ENCODE measurements around the gene COMMD4. TPM values are rescaled to one million over a fixed set of nuclear protein-coding genes. Genes with fewer than 3 reads are reported as not detected.
"Not testable (repeated sequence)": the region's sequence is repeated elsewhere in the genome, so short reads cannot be mapped to it uniquely, and the experiment has no call there.

The COMMD4 gene
- total and polyA plus RNA-seq, 5 donors from 2014 or later = 30.3 to 68.1 (median 47.5) TPM

- H3K36me3 Mint-ChIP-seq = no peaks in the 10 kb centered on the region
- Histone ChIP-seq H3K4me1 (ENCODE audit: control insufficient read depth, insufficient read depth, low read length, poor library complexity, severe bottlenecking) (no peaks in the 10 kb centered on the region), H3K9me3 (ENCODE audit: control insufficient read depth in 2 of 2, low read length in 2 of 2) (no peaks in the 10 kb centered on the region), H3K4me3 (ENCODE audit: low read depth, low read length) (no peak overlapping the region), H3K27me3 (ENCODE audit: control insufficient read depth, insufficient read depth, low read length) (peaks cover 24% of the 10 kb centered on the region), H3K27ac (ENCODE audit: insufficient read depth, low read length, poor library complexity, severe bottlenecking) (no peak overlapping the region), H3K36me3 (ENCODE audit: control insufficient read depth, insufficient read depth, low read length) (no peaks in the 10 kb centered on the region)
- peaks cover 0 to 2% (median 0%) of the 10 kb centered on the region in 4 donors for H3K4me1 Mint-ChIP-seq
- H3K27me3 Mint-ChIP-seq = peaks cover 51% of the 10 kb centered on the region
- no peak overlapping the region for H3K27ac Mint-ChIP-seq
- ATAC-seq (ENCODE audit: low read depth in 2 of 2) (no peak), DNase-seq (peak in 1 of 3 donors; percentile 24)
- peaks cover 0 to 2% (median 0%) of the 10 kb centered on the region in 7 donors for H3K9me3 Mint-ChIP-seq
- no peak overlapping the region for H3K4me3 Mint-ChIP-seq
Observed at GRCh38 chr15:75307778-75308390, 28.0 kb upstream of the COMMD4 start.

DNA sequence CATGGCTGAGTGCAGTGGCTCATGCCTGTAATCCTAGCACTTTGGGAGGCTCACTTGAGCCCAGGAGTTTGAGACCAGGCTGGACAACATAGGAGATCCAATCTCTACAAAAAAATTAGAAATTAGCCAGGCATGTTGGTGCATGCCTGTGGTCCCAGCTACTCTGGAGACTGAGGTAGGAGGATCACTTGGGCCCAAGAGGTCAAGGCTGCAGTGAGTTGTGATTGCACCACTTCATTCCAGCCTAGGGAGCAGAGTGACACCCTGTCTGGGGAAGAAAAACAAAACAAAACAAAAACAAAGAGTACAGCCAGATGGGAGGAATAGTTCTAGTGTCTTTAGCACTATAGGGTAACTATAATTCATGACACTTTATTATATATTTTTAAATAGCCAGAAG is 26.2 kb upstream of the COMMD4 start:
- H3K4me1 Mint-ChIP-seq = peaks cover 0 to 2% (median 0%) of the 10 kb centered on the region in 4 donors
- H3K36me3 ChIP-seq (ENCODE audit: control insufficient read depth, insufficient read depth, low read length) = no peaks in the 10 kb centered on the region
- no peak overlapping the region for H3K4me3 Mint-ChIP-seq
- H3K9me3 ChIP-seq (ENCODE audit: control insufficient read depth in 2 of 2, low read length in 2 of 2) = no peaks in the 10 kb centered on the region
- no peaks in the 10 kb centered on the region for H3K4me1 ChIP-seq (ENCODE audit: control insufficient read depth, insufficient read depth, low read length, poor library complexity, severe bottlenecking)
- H3K27me3 ChIP-seq (ENCODE audit: control insufficient read depth, insufficient read depth, low read length) = peaks cover 21% of the 10 kb centered on the region
- peaks cover 45% of the 10 kb centered on the region for H3K27me3 Mint-ChIP-seq
- H3K36me3 Mint-ChIP-seq = no peaks in the 10 kb centered on the region
- H3K9me3 Mint-ChIP-seq = peaks cover 0 to 2% (median 0%) of the 10 kb centered on the region in 7 donors
- H3K4me3 ChIP-seq (ENCODE audit: low read depth, low read length) = no peak overlapping the region
- no peak overlapping the region for H3K27ac Mint-ChIP-seq
- no peak for ATAC-seq (ENCODE audit: low read depth in 2 of 2)
- no peak for DNase-seq
- no peak overlapping the region for H3K27ac ChIP-seq (ENCODE audit: insufficient read depth, low read length, poor library complexity, severe bottlenecking)

GRCh38 chr15:75312548-75312947 is 23.3 kb upstream of the COMMD4 start:
- H3K4me1 Mint-ChIP-seq; H3K27ac ChIP-seq (ENCODE audit: insufficient read depth, low read length, poor library complexity, severe bottlenecking); H3K4me1 ChIP-seq (ENCODE audit: control insufficient read depth, insufficient read depth, low read length, poor library complexity, severe bottlenecking); H3K9me3 ChIP-seq (ENCODE audit: control insufficient read depth in 2 of 2, low read length in 2 of 2); DNase-seq; ATAC-seq (ENCODE audit: low read depth in 2 of 2); H3K4me3 ChIP-seq (ENCODE audit: low read depth, low read length); H3K4me3 Mint-ChIP-seq; H3K36me3 ChIP-seq (ENCODE audit: control insufficient read depth, insufficient read depth, low read length); H3K9me3 Mint-ChIP-seq; H3K36me3 Mint-ChIP-seq; H3K27me3 ChIP-seq (ENCODE audit: control insufficient read depth, insufficient read depth, low read length); H3K27ac Mint-ChIP-seq: not testable (repeated sequence)
- H3K27me3 Mint-ChIP-seq = peaks cover 30% of the 10 kb centered on the region

DNA sequence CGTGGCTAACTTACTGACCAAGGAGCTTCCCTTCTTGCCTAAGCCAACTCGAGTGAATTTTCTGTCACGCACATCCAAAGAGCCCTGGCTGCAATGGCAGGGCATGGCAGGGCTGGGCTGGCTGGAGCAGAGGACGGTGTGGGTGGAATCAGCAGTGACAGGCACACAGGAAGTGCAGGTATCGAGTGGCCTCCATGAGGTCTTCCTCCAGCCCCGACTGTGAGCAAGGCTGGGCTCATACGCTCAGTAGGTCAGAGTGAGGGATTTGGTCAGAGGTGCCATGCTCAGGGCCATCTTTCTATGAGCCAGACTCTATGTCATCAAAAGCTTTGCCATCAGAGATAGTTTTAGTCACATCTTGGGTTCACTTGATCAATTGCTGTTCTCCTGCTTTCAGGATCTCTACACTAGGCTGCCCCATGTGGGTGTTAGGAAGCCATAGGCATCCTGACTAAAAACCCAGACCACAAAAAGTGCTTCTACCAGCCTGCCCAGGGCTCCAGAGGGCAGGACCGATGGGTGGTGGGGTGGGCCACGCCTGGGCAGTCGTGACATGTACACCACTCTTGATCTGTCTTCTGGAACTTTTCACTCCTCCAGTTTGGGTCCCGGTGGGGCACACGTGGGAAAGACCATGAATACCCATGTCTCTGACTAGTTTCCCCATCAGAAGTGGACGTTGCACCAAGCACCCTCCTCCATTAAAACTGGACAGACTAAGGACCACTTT is 22.6 kb upstream of the COMMD4 start:
- ATAC-seq (ENCODE audit: low read depth in 2 of 2) = no peak
- H3K4me1 ChIP-seq (ENCODE audit: control insufficient read depth, insufficient read depth, low read length, poor library complexity, severe bottlenecking) = no peaks in the 10 kb centered on the region
- Mint-ChIP-seq H3K27me3 (peaks cover 23% of the 10 kb centered on the region), H3K4me1 (no peaks in the 10 kb centered on the region), H3K4me3 (no peak overlapping the region), H3K9me3 (peaks cover 0 to under 1% (median 0%) of the 10 kb centered on the region in 7 donors), H3K27ac (no peak overlapping the region), H3K36me3 (no peaks in the 10 kb centered on the region)
- H3K9me3 ChIP-seq (ENCODE audit: control insufficient read depth in 2 of 2, low read length in 2 of 2) = no peaks in the 10 kb centered on the region
- H3K27ac ChIP-seq (ENCODE audit: insufficient read depth, low read length, poor library complexity, severe bottlenecking) = no peak overlapping the region
- no peak overlapping the region for H3K4me3 ChIP-seq (ENCODE audit: low read depth, low read length)
- no peak for DNase-seq
- no peaks in the 10 kb centered on the region for H3K36me3 ChIP-seq (ENCODE audit: control insufficient read depth, insufficient read depth, low read length)
- peaks cover 2% of the 10 kb centered on the region for H3K27me3 ChIP-seq (ENCODE audit: control insufficient read depth, insufficient read depth, low read length)

GRCh38 chr15:75314552-75315290 is 21.1 kb upstream of the COMMD4 start:
- Mint-ChIP-seq H3K4me1 (no peaks in the 10 kb centered on the region), H3K27ac (no peak overlapping the region), H3K9me3 (peaks cover 0 to 2% (median 0%) of the 10 kb centered on the region in 7 donors), H3K27me3 (peaks cover 10% of the 10 kb centered on the region), H3K36me3 (no peaks in the 10 kb centered on the region), H3K4me3 (no peak overlapping the region)
- no peak overlapping the region for H3K27ac ChIP-seq (ENCODE audit: insufficient read depth, low read length, poor library complexity, severe bottlenecking)
- no peaks in the 10 kb centered on the region for H3K9me3 ChIP-seq (ENCODE audit: control insufficient read depth in 2 of 2, low read length in 2 of 2)
- no peaks in the 10 kb centered on the region for H3K4me1 ChIP-seq (ENCODE audit: control insufficient read depth, insufficient read depth, low read length, poor library complexity, severe bottlenecking)
- no peak for ATAC-seq (ENCODE audit: low read depth in 2 of 2)
- no peak for DNase-seq
- H3K4me3 ChIP-seq (ENCODE audit: low read depth, low read length) = no peak overlapping the region
- H3K36me3 ChIP-seq (ENCODE audit: control insufficient read depth, insufficient read depth, low read length) = no peaks in the 10 kb centered on the region
- peaks cover 2% of the 10 kb centered on the region for H3K27me3 ChIP-seq (ENCODE audit: control insufficient read depth, insufficient read depth, low read length)

GRCh38 chr15:75319231-75319897 is 16.5 kb upstream of the COMMD4 start:
- H3K4me3 Mint-ChIP-seq; DNase-seq; H3K27me3 ChIP-seq (ENCODE audit: control insufficient read depth, insufficient read depth, low read length); H3K27ac ChIP-seq (ENCODE audit: insufficient read depth, low read length, poor library complexity, severe bottlenecking); ATAC-seq (ENCODE audit: low read depth in 2 of 2); H3K4me3 ChIP-seq (ENCODE audit: low read depth, low read length); H3K36me3 ChIP-seq (ENCODE audit: control insufficient read depth, insufficient read depth, low read length); H3K36me3 Mint-ChIP-seq; H3K27ac Mint-ChIP-seq; H3K9me3 Mint-ChIP-seq; H3K4me1 ChIP-seq (ENCODE audit: control insufficient read depth, insufficient read depth, low read length, poor library complexity, severe bottlenecking); H3K9me3 ChIP-seq (ENCODE audit: control insufficient read depth in 2 of 2, low read length in 2 of 2); H3K4me1 Mint-ChIP-seq; H3K27me3 Mint-ChIP-seq: not testable (repeated sequence)

DNA sequence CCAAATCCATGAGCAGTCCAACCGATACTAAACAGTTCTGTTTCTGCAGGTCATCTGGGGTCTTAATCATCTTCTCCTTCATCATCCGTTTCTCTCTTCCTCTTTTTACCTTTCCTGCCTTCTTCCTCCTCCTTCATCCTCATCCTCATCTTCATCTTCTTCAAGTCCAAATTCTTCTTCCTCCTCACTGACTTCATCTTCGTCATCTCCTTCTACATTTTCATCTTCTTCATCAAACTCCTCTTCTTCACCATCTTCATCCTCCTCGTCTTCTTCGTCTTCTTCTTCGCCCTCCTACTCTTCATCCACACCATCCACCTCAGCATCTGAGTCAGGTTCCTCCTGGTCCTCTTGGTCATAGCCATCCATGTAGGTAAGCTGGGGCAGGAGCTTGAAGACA is 14.2 kb upstream of the COMMD4 start:
- no peaks in the 10 kb centered on the region for H3K27me3 ChIP-seq (ENCODE audit: control insufficient read depth, insufficient read depth, low read length)
- H3K27me3 Mint-ChIP-seq = no peaks in the 10 kb centered on the region
- no peaks in the 10 kb centered on the region for H3K4me1 Mint-ChIP-seq
- no peak overlapping the region for H3K4me3 Mint-ChIP-seq
- no peak overlapping the region for H3K27ac Mint-ChIP-seq
- no peaks in the 10 kb centered on the region for H3K9me3 ChIP-seq (ENCODE audit: control insufficient read depth in 2 of 2, low read length in 2 of 2)
- DNase-seq (no peak), ATAC-seq (ENCODE audit: low read depth in 2 of 2) (no peak)
- H3K9me3 Mint-ChIP-seq = peaks cover 0 to 2% (median 0%) of the 10 kb centered on the region in 7 donors
- no peak overlapping the region for H3K4me3 ChIP-seq (ENCODE audit: low read depth, low read length)
- H3K27ac ChIP-seq (ENCODE audit: insufficient read depth, low read length, poor library complexity, severe bottlenecking) = no peak overlapping the region
- no peaks in the 10 kb centered on the region for H3K36me3 ChIP-seq (ENCODE audit: control insufficient read depth, insufficient read depth, low read length)
- no peaks in the 10 kb centered on the region for H3K36me3 Mint-ChIP-seq
- no peaks in the 10 kb centered on the region for H3K4me1 ChIP-seq (ENCODE audit: control insufficient read depth, insufficient read depth, low read length, poor library complexity, severe bottlenecking)

Measured in CD4-positive, CD25-positive, alpha-beta regulatory T cell (primary cell).